GM21786 (cell line): ENCODE measurements around the gene CHGA.

Source experiments
- ATAC-seq: cut with Tn5 transposase; IDR thresholded peaks from one replicate; pipeline ENCODE4 v1.9.1; 2021; ENCODE audit not compliant: unreplicated experiment

The CHGA gene

GRCh38 chr14:92903359-92903758 is 19.6 kb upstream of the CHGA start:
- no peak for ATAC-seq

GRCh38 chr14:92905667-92906066 is 17.3 kb upstream of the CHGA start:
- ATAC-seq: no peak

DNA sequence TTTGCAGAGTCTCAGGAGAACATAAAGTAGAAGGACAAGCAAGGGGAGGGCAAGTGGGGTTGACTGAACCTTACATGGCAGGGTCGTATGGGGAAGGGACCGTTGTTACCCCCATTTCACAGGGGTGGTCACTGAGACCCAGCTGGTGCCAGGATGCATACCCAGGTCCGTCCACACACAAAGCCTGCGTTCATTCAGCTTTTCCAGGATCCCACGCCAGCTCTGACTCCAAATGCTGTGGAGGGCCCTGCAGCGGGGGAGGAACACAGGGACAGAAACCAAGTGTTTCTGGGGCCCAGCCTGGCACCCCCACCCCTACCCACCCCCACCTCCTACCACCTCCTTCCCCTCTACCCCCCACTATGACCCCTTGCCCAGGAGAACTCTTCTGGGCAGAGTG is 16.5 kb upstream of the CHGA start:
- no peak for ATAC-seq

- ATAC-seq: no peak
Observed at GRCh38 chr14:92906823-92907222, 16.1 kb upstream of the CHGA start.

DNA sequence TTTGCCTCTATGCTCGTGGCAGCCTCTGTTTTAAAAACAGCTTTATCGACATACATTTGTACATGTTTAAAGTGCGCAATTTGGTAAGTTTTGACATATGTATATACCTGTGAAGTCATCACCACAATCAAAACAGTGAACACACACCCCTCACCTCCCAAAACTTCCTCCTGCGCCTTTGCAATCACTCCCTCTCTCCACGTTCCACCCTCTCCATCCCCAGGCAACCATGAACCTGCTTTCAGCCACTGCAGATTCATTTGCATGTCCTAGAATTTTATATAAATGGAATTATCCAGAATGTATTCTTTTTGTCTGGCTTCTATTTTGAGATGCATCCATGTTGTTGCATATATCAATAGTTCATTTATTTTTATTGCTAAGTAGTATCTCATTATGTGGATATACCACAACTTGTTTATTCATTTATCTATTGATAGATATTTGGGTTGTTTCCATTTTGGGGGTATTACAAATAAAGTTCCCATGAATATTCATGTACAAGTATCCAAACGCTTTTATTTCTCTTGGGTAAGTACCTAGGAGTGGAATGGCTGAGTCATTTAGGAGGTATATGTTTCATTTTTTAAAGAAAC is 15.5 kb upstream of the CHGA start:
- ATAC-seq: no peak

DNA sequence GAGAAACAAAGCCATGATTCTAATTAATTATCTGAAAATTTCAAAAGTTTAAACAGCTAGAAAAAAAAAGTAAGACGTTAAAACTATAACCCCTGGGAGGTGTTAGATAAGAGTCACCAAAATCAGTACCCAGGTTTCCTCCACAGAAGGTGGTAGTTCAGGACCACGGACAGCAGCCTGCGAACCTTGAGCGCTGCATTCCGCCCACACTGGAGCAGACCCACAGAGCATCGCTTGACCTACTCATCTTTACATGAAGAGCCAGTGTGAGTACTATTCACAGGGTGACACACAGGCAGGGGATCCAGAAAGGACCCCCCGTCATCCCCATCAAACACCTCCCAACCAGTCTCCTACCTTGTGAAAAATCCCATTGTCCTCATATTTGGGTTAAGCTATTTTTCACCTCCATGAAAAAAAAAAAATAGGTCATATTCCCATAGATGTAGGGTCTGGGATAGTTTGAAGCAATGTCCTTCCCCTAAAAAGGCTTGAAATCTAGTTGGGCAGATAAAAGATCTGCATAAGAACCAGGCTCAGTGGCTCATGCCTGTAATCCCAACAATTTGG is 8.8 kb upstream of the CHGA start:
- ATAC-seq: no peak

DNA sequence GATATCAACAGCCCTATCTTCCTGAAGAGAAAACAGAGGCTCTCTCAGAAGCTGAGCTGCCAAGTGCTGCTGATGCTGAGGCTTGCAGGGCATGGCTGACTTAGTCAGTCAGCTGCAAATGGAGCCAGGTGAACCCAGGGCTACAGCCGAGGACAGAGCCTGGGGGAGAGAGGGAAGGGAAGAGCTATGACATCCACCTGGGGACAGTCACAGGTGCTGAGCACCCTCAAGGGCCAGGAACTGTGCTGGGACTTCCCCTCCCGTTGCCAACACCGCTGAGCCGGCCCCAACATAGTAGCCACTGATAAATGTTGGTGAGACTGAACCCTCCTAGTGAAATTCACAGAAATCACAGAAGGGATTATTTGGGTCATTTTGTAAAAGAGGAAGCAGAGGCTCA is 6.7 kb upstream of the CHGA start:
- no peak for ATAC-seq

DNA sequence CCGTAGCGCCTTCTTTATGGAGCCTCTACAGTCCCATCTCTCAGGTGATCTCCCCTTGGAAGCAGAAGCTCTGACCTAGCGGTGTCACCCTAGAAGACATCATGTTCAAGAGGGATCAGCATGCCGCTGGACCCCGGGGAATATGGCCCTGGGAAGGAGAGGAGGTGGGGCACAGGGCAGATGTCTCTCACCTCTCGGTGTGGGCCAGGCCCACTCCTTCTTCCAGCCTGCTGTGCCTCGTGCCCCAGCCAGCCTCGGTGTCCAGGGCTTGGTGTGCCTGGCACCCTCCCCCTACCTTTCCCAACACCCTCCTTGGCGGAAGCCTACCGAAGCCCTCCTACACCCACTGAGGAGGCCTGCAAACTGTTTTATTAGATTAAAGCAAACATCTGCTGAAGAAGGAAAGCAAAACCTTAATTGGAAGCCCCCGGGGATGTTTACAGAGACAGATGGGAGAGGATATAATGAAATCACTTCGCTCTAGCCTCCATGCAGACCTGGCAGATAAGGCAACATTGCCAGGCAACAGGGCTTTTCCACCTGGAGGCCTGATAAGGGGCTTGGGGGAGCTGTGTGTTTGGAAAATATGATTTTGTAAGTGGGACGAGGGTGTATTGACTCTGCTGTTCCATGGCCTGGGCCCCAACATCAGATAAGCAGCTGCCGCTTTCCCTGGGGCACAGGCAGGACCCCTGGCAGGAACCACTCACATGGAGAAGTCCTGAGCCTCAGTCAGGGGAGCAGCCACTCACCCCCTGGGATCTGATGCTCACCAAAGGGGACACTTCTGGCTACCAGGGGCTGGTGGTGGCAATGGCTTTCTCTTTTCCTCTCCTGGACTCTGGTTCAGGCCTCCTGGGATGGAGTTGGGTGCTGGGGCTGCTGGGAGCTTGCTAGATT is 5.7 kb upstream of the CHGA start:
- ATAC-seq: no peak

- no peak for ATAC-seq
Observed at GRCh38 chr14:92917956-92918355, 5.0 kb upstream of the CHGA start.

- ATAC-seq: no peak
Observed at GRCh38 chr14:92920001-92920400, 2.9 kb upstream of the CHGA start.

DNA sequence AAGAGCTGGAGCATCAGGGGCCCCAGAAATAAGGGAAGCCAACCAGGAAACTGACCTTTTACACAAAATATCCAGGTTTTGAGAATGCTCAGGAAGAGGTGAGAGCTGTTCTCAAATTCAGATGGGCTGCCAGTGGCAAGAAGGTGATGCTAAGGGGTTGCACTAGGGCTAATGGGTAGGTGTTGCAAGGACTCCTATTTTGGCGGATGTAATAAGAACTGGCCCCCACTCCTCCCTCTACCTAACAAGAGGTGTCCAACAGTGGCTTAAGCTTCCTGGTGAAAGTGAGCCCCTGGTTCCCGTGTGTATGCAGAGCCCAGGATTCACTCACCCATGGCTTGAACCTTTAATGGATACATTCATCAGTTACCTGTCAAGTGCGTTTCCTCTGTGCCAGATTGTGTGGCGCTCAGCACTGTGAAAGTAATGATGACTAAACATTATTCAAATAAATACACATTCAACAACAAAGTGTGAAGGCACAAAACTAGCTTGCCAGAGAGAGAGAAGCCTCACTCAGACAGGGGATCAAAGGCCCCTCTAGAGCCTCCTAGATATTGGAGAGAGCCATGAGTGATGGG is 705 bp upstream of the CHGA start:
- ATAC-seq: no peak

DNA sequence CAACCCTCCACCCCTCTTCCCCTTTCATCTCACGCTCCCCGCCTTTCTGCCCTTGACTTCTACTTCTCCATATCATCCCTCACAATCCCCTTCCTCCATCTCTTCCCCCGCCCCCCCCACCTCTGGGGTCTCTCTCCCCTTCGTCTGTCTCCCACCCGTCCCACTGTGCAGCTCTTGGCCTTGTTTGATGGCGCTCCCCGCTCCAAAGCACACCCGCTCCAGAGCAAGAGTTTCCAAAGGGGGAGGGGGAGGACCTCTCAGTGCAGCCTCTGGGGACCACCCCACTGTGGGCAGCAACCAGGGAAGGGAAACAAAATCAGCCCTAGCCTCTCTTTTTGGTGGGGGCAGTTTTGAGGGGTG is 774 bp downstream of the CHGA start:
- no peak for ATAC-seq

- no peak for ATAC-seq
Observed at GRCh38 chr14:92924247-92924646, 1.3 kb downstream of the CHGA start.

DNA sequence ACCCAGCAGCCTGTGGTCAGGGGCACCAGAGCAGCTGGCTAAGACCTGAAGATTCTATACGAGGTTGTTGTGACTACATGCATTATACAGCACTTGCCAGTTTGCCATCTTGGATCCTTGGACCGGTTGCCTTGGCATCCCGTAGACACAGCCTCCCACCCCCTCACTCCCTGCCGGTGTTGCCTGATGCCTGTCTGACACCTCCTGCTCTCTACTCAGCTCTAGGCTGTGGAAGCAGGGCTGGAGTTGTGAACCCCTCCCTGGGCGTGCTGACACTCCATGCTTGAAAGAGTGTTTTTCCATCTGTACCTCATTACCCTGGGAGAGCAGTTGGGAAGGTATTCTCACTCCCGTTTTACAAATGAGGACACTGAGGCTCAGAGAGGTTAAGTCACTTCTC is 2.5 kb downstream of the CHGA start:
- ATAC-seq: no peak

DNA sequence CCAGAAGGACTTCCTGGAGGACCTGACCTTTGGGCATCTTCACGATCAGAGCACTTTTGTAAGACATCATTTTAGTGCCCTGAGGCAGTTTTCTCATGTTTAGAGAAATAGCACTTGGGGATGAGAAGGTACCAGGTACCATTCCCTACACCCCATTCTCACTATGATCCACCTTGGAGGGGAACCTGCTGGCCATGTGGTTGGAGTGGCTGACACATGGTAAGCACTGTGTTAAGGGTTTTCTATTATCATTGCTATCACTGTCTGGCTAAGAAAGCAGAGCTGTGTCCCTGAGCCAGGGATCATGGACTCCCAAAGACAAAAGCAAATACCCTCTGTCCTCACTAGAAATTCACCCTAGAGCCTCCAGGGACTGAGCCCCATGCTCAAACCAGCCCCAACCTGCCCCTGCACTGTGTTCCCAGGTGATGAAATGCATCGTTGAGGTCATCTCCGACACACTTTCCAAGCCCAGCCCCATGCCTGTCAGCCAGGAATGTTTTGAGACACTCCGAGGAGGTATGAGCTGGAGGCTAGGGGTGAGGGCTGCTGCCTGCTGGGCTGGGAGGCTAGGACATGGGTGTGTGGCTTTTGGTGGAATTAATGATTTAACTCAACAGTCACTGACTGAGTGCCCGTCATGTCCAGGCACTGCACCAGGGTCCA is 3.4 kb downstream of the CHGA start:
- ATAC-seq: no peak

- ATAC-seq: no peak
Observed at GRCh38 chr14:92926931-92927330, 4.0 kb downstream of the CHGA start.

- ATAC-seq: no peak
Observed at GRCh38 chr14:92927349-92928257, 4.7 kb downstream of the CHGA start.

- ATAC-seq: no peak
Observed at GRCh38 chr14:92928258-92928629, 5.3 kb downstream of the CHGA start.

- ATAC-seq: no peak
Observed at GRCh38 chr14:92928961-92929688, 6.2 kb downstream of the CHGA start.
